HG03432 (cell line): ENCODE data around the gene TRABD2B.

ENCODE experiments used
- ATAC-seq: cut with Tn5 transposase; IDR thresholded peaks from one replicate; pipeline ENCODE4 v1.9.1; 2021; ENCODE audit warnings: mild to moderate bottlenecking, moderate library complexity; ENCODE audit not compliant: unreplicated experiment

Gene TRABD2B

DNA sequence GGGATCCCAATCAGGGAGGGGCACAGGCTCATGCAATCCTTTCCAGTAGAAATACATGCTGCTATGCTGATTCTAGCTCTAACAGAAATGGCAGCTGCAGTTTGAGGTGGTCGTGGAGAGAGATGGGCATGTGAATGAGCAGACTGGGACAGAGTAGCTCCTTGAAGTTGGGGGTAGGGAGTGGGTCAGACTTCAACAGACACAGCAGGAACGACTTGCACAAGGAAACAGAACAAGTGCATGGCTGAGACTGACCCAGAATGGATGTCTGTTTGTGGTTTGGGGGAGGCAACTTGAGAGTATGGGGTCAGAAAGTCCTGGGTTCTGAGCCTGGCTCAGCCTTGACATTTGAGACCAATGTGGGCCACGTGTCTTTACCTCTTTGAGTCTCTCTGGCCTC is 25.1 kb upstream of the TRABD2B start:
- no peak for ATAC-seq

DNA sequence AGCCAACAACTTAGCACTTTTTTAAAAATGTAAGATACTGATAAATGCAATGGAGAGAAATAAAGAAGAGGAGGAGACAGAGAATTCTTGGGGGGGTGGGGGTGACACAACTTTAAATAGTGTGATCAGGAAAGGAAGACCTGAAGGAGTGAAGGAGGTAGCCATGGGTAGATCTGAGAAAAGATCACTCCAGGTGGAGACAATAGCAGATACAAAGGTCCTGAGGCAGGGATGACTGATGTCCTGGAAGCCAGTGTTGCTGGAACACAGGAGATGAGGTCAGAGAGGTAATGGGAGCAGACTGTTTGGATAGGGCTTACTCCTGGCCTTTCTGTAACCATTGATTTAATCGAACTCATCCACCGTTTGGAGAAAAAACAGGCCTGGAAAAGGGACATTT is 24.6 kb upstream of the TRABD2B start:
- no peak for ATAC-seq

DNA sequence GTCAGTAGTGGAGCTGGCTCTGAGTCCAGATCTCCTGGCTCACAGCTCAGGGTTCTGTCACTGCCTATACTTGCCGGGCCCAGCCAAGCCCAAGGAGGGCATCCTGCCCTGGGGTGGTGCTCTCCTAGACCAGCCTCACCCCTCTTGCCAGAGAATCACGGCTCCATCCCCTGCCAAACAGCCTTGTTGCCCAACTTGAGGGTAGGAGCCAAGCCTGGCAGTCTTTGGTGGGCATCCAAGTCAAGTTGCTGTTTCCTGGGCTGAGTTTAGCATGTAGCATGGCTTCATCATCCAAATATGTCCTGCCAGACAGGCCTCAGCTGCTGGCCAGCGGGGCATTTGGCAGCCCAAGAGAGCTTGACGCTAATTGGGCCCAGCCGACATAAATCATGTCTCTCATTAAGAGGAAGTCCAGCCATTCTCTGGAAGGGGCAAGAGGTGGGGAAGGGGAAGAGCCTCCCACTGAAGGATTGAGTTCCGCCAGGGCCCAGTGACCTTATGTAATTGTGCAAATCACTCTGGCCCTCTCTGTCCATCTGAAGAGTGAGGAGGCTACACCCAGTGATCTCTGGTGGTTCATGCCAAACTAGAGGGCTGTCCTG is 22.6 kb upstream of the TRABD2B start:
- ATAC-seq: no peak

DNA sequence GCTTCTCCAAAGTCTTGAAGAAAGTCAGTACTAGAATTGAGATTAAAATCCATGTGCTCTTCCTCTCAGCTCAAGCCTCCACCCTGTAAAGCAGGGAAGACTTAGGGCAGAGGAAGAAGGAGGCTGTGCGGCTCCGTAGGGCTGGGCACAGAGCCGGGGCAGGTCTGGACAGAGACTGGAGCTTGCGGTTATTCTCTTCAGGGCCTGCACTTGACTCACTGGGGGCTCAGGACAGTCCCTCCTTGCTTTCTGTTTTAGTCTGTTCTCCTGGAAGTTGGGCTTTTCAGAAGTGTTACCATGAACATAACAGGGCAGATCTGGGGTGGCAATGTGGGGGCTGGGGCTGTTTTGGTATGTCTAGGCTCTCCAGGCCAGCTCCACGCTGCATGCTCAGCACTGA is 21.6 kb upstream of the TRABD2B start:
- ATAC-seq: no peak

DNA sequence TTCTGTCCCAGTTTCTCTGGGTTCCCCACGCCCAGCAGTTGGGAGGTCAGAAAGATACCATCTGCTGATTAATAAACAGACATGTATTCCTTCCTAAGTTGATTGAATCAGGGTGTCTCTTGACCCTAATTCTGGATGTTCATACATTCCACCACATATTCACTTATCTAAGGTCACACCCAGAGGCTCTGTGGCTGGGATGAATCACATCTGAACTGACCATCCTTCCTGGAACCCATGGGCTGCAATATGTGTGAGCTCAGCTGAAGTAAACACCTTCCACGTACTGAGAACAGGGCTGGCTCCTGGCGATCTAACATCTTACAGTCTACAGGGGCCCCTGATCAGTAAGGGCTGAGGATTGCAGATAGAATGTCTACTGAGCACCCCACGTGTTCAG is 20.5 kb upstream of the TRABD2B start:
- ATAC-seq: no peak

DNA sequence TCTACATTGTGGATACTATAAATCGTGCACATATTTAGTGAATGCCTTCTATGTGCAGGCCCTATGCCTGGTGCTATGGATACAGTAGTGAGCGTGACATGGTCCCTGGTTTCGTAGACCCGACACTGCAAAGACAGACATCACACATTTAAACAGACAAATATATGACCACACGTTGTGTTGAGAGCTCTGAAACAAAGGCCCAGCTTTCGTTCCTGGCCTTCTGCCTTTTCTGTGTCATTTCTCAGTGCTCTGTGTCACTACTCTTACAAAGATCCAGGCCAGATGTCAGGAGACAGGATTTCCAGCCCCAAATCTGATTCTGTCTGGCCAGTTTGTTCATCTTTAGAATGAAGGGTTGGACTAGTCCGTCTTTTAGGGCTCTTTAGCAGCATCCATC is 19.3 kb upstream of the TRABD2B start:
- ATAC-seq: no peak

DNA sequence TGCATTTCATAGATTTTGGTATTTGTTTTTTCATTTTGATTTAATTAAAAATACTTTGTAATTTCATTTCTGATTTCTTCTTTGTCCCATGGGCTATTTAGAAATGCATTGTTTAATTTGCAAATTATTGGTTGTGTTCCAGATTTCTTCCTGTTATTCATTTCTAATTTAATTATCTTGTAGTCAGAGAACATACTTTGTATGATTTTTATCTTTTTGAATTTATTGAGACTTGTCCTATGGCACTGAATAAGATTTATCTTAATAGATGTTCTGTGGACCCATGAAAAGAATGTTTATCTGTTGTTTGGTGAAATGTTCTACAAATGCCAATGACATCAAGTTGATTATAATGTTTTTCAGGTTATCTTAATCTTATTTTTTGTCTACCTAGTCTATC is 16.1 kb upstream of the TRABD2B start:
- ATAC-seq: no peak

DNA sequence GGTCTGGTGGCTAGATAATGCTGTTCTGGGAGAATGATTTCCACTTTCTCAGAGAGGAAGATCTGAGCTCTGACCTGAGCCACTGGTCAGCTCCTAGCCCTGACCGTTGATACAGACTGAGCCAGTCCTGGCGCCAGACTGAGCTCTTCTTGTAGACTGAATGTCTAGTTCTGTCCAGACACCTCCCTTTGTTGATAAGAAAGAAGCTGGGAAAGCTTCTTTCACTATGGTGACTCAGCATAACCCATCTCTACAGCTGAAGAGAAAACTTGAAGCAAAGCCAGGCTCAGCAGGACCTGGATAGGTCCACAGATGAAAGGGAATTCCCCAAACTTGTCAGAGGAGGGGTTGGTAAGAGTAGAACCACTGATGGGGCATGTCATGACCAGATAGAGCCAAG is 9.9 kb upstream of the TRABD2B start:
- no peak for ATAC-seq

DNA sequence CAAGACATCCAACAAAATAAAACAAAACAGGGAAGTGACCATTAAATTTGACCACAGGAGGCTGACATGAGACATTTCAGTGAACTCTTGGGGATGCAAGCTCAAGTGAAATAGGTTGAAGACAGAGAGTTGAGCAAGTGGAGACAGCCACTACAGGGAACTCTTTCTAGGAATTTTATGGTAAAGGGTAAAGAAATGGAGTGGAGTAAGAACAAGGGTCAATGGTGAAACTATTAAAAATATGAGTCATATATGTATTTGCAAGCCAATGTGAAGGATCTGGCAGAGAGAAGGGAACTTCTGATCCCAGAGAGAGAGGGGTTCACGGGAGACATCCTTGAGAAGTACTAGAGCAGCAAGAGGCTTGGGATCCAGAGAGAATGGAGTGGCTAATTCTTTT is 9.1 kb upstream of the TRABD2B start:
- ATAC-seq: no peak

DNA sequence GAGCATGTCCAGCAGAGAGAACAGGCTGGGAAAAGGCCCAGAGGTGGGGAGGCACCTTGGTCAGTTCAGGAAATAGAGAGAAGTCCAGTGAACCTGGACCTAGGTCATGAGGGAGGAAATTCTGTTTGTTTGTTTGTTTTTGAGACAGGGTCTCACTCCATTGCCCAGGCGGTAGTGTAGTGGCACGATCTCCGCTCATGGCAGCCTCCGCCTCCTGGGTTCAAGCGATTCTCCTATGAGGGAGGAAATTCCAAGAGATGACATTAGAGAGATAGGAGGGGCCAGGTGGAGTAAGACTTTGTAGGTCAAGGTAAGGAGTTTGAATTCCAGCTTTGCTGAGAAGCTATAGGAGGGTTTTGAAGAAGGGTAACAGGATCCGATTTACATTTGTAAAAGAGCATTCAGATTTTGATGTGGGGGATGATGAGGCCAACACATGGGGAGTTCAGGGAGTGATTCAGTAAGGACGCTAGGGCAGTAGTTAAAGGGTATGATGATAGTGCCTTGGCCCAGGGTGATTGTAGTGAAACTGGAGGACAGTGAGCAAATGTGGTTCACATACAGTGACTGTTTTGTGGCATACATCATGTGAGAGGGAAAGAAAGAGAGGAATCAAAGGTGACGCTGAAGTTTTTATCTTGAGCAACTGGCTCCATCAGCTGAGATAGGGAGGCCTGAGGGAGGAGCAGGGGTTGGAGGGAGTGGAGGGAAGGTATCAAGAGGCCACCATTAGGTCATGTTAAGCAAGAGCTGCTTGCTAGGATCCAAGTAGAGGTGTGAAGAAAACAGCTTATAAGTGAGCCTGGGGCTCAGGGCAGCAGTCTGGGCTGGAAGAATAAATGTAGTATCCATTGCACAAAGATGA is 8.3 kb upstream of the TRABD2B start:
- ATAC-seq: no peak

DNA sequence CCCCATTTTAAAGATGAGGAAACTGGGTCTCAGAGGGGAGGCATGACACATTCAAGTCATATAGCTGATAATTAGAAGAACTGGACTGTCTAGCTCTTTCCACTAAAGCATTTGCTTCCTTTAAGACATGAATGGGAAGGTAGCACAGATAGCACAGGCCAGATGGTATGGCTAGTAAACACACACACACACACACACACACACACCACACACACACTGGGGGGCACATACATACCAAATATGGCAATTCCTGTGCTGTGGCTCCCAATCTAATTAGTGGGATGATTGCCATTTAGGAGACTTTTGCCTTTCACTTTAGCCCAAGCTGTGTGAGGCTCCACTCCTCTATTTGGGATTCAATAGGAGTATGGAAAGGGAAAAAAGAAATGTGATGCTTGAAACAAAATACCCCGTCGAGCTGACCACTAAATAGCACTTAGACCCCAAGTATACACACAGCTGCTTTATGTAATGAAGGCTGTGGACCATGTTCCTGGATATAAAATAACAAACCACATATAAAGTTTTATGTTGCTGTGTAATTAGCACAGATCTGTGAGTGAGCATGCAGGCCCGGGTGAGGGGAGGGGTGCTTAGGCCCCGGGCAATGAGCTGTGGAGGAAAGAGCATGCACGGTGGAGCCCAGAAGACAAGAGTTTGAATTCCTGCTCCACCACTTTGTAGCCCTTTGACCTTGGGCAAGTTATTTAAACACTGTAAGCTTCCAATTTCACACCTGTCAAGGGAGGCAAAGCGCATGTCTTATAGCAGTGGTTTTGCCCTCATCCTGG is 6.8 kb upstream of the TRABD2B start:
- no peak for ATAC-seq

DNA sequence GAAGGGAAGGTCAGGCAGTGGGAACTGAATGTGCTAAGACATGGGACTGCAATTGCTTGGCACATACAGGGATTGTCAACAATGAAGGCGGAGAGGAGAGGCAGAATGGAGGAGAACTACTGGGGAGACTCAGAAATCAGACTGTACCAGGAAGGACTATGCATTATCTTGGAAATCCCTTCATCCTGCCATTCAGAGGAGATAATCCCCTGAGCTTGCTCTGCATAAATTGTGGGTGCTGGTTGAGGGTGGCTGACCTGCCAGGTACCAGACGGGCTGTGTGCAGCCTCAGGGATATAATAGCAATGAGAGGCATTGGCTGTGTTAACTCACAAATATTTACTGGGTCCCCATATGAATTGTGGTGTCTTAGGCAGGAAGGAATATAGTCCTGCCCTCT is 5.0 kb upstream of the TRABD2B start:
- ATAC-seq: no peak

DNA sequence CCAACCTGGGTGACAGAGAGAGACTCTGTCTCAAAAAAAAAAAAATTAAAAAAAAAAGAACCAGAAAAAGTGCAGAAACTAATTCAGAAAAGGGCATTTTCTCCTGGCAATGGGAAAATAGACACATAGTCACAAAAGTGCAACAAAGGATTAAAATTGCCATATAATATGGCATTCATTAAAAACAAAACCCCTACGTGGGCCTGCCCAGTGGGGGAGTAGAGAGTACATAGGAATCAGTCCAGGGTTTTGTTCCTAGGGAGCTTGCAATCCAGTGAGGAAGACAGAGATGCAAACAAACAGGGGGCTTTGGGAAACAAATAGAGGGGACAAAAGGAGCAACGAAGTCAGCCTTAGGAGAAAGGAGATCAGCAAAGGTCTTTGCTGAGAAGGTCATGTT is 4.5 kb upstream of the TRABD2B start:
- no peak for ATAC-seq

DNA sequence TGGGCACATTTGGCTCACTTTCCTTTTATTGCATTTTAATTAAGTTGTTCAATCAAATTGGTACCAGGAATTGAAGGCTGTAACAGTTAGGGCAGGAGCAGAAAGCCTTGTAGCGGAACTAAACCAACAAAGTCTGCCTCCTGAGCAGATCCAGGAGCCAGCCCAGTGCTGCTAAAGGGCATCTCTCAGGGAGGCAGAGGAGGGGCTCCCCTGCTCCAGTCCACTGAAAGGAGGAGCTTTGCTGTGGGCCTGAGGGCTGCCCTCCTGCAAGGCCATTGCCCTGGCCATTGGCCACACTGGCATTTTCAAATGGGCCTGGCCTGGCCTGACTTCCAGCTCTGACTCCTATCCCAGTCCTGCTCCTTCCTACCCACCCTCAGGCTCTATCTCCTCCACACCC is 3.7 kb upstream of the TRABD2B start:
- ATAC-seq: no peak

DNA sequence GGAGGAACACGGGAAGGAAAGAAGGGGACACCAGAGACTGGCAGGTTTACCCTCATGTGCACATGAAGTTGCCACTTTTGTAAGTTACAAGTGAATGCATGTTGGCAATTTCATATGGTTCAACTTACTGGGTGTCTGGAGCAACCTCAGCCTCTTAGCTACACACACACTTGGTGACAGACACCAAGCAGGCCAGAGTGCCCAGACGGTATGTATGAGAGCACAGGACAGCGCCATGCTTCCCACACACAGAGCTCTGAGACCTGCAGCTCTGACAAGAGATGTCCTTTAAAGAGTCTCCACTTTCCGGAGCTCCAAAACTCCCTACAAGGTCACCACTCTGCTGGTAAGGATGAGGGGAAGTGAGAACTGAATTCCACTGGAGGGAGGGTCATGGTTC is 1.9 kb upstream of the TRABD2B start:
- ATAC-seq: no peak

DNA sequence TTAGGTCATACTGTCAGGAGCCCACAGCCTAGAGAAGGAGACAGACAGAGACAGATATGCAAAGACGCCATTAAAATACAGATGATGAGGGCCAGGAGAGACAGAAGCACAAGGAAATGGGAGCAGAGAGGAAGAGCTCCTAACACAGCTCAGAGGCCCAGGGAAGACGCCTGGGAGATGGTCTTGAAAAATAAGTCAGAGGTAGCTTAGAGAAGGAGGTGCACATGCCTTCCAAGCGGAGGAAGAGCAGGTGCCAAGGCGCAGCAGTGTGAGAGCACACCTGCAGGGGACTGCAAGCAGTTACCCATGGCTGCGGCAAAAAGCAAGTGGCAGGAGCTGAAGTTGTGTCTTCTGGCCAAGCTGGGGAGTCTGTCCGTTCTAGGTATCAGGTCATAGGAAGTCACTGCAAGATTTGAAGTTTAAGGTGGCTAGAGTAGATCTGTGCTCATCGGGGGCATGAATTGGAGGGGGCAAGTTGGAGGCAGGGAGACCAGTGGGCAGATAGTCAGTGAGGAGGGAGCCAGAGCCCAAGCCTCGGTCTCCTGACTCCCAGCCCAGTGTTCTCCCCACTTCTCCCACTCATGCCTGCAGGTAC is 1.3 kb upstream of the TRABD2B start:
- ATAC-seq: no peak

DNA sequence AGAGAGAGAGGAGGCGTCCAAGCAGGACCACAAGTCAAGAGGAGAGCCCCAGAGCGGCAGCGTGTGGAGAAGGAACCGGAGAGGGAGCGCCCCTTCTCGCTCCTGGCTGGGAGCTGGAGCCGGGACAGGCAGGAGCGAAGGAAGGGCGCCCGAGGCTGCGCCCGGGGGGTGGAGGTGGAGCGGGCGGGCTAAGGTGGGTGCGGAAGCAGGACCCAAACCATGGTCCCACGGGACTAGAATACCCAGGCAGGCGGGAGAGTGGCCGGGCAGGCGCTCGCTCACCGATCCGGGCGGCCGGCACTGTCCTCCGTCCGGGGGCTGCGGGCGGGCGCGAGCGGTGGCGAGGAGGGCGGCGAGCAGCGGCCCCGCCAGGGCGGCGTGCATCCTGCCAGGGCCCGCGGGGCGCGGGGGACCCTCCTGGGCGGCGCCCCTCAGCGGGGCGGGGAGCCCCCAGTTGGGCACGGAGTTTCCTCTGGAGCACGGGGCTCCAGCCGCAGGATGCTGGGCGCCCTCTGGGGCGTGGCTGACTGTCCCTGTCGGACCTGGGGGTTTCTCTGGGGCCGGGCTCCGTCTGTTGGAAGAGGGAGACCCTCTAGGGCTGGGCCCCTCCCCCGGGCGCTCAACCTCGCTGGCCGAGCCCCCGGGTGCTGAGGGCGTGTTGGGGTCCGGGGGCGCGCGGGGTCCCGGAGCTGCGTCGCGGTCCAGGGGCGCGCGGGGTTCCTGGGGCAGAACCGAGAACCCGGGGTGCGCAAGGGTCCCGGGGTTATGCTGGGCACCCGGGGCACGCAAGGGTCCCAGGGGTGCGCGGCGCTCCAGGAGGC is 569 bp downstream of the TRABD2B start:
- no peak for ATAC-seq

DNA sequence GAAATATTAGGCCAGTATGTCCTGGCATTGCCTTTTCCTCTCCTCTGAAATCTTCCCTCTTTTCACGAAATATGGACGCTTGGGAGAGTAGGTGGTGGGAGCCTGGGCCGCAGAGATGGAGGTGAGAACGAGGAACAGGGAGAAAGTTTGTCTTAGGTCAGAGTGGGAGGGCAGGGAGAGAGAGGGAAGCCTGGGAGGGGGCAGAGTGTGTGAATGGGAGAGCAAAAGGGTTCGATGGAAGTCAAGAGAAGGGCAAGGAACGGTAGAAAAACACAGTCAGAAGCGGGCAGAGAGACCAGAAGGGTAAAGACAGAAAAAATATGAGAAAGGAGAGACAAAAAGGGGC is 1.2 kb downstream of the TRABD2B start:
- ATAC-seq: no peak

DNA sequence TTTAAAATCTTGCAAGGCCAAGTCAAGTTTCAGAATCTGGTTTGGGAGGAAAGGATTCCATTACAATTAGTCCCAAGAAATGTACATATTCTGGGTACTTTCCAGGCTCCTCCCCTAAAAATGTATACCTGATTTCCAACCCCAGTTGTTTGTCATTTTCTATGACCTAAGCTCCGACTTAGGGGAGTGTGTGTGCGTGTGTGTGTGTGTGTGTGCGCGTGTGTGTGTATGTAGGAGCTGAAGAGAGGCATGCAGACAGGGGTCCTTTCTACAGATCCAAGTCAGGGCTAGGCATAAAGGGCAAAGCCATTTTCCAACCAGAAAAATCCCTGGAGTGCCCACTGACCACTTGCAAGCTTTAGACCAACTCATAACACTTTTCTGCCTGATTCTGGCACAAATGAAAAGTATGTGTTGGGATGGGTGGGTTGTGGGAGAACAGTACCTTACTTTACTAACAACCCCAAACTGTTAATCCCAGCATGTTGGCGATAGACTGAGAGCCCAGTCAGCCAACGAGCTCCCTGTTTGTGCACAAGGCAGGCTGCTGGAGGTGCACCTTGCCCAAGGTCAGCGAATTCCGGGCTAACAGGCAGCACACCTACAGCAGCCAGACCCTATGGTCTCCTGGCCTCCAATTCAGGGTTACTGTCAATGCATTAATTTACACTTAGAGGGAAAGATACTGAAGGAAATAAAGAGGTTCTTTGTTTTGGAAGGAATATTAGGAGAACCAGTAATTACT is 1.7 kb downstream of the TRABD2B start:
- ATAC-seq: no peak
